Keratinocyte (primary cell): Measurements from ENCODE around the gene SCYL3.

Experiments
- EZH2 ChIP-seq: IDR thresholded peaks from one replicate; pipeline ENCODE4 v1.6.1; 2012; ENCODE audit warnings: inconsistent platforms, mild to moderate bottlenecking, low read length, moderate library complexity
- TF ChIP-seq, protein P1 (sequence below), 3 experiments: IDR thresholded peaks in 1 of 3; conservative IDR thresholded peaks in 1 of 3; optimal IDR thresholded peaks in 1 of 3; 2 replicates in 2 of 3; 3 replicates in 1 of 3; pipeline versions ENCODE3 to v1.5.1; 2011; ENCODE audit warnings: low read length in 3 of 3, mild to moderate bottlenecking in 3 of 3, moderate library complexity in 2 of 3, control low read depth in 1 of 3, inconsistent platforms in 1 of 3; ENCODE audit not compliant: insufficient read depth in 2 of 3; ENCODE audit errors: extremely low read depth in 1 of 3

DNA sequence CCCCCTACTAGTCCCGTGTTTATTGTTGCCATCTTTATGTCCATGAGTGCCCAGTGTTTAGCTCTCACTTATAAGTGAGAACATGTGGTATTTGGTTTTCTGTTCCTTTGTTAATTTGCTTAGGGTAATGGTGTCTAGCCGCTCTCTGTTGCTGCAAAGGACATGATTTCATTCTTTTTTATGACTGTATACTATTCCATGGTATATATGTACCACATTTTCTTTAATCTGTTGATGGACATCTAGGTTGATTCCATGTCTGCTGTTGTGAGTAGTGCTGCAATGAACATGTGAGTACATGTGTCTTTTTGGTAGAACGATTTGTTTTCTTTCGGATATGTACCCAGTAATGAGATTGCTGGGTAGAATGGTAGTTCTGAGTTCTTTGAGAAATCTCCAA lies 54.8 kb downstream of the SCYL3 start:
- TF ChIP-seq, protein P1, sequence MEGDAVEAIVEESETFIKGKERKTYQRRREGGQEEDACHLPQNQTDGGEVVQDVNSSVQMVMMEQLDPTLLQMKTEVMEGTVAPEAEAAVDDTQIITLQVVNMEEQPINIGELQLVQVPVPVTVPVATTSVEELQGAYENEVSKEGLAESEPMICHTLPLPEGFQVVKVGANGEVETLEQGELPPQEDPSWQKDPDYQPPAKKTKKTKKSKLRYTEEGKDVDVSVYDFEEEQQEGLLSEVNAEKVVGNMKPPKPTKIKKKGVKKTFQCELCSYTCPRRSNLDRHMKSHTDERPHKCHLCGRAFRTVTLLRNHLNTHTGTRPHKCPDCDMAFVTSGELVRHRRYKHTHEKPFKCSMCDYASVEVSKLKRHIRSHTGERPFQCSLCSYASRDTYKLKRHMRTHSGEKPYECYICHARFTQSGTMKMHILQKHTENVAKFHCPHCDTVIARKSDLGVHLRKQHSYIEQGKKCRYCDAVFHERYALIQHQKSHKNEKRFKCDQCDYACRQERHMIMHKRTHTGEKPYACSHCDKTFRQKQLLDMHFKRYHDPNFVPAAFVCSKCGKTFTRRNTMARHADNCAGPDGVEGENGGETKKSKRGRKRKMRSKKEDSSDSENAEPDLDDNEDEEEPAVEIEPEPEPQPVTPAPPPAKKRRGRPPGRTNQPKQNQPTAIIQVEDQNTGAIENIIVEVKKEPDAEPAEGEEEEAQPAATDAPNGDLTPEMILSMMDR (optimal IDR thresholded peaks at IDR 0.05 in 1 of 3, IDR thresholded peaks at IDR 0.05 in 1 of 3, conservative IDR thresholded peaks at IDR 0.05 in 1 of 3; ENCODE audit: extremely low read depth in 1 of 3, insufficient read depth in 2 of 3, low read length in 3 of 3): no peak
- no peak for TF ChIP-seq EZH2
